Trophoblast cell (in vitro differentiated cells and primary cell): Measurements from ENCODE around the gene PLEKHS1.
"Not testable (repeated sequence)": the region's sequence is repeated elsewhere in the genome, so short reads cannot be mapped to it uniquely, and the experiment has no call there.

ENCODE experiments used
- DNase-seq, 2 donors: peaks; one replicate each; pipeline ENCODE4 v3.0.0-alpha.2; 2016
- H2AFZ ChIP-seq: 2 replicates; pipeline ENCODE4 v1.6.1; 2013; ENCODE audit warnings: low read length, moderate library complexity, mild to moderate bottlenecking; ENCODE audit not compliant: insufficient read depth, poor library complexity
- H2AK5ac ChIP-seq: 2 replicates; pipeline ENCODE4 v1.6.1; 2013; ENCODE audit warnings: mild to moderate bottlenecking, low read length
- H2BK120ac ChIP-seq: 2 replicates; pipeline ENCODE4 v1.6.1; 2013; ENCODE audit warnings: low read length, mild to moderate bottlenecking, moderate library complexity; ENCODE audit not compliant: insufficient read depth, poor library complexity
- H2BK12ac ChIP-seq: 2 replicates; pipeline ENCODE4 v1.6.1; 2013; ENCODE audit warnings: mild to moderate bottlenecking, low read length, moderate library complexity
- H2BK5ac ChIP-seq: 2 replicates; pipeline ENCODE4 v1.6.1; 2013; ENCODE audit warnings: low read length, low read depth, moderate library complexity, mild to moderate bottlenecking; ENCODE audit not compliant: poor library complexity
- H3K14ac ChIP-seq: 2 replicates; pipeline ENCODE4 v1.6.1; 2013; ENCODE audit warnings: mild to moderate bottlenecking, low read length
- H3K18ac ChIP-seq: 2 replicates; pipeline ENCODE4 v1.6.1; 2013; ENCODE audit warnings: mild to moderate bottlenecking, low read length
- H3K23ac ChIP-seq: 2 replicates; pipeline ENCODE4 v1.6.1; 2013; ENCODE audit warnings: low read length
- H3K27ac ChIP-seq: 2 replicates; pipeline ENCODE4 v1.5.1; 2013; ENCODE audit warnings: low read depth, mild to moderate bottlenecking, inconsistent platforms, low read length, moderate library complexity
- H3K27me3 ChIP-seq: 2 replicates; pipeline ENCODE4 v1.6.1; 2013; ENCODE audit warnings: inconsistent platforms, mild to moderate bottlenecking, low read length, moderate library complexity; ENCODE audit not compliant: insufficient read depth
- H3K36me3 ChIP-seq, 2 experiments: 1 replicate in 1 of 2; 2 replicates in 1 of 2; pipeline ENCODE4 v1.6.1; 2013; ENCODE audit warnings: low read length in 2 of 2, mild to moderate bottlenecking in 2 of 2, moderate library complexity in 1 of 2; ENCODE audit not compliant: insufficient read depth in 2 of 2, control insufficient read depth in 1 of 2
- H3K4ac ChIP-seq: 2 replicates; pipeline ENCODE4 v1.6.1; 2013; ENCODE audit warnings: low read depth, mild to moderate bottlenecking, low read length, moderate library complexity
- H3K4me1 ChIP-seq, 2 experiments: 1 replicate in 1 of 2; 2 replicates in 1 of 2; pipeline ENCODE4 v1.6.1; 2013; ENCODE audit warnings: low read length in 2 of 2, mild to moderate bottlenecking in 2 of 2, moderate library complexity in 1 of 2; ENCODE audit not compliant: insufficient read depth in 2 of 2, control insufficient read depth in 1 of 2
- H3K4me2 ChIP-seq: 2 replicates; pipeline ENCODE4 v1.6.1; 2013; ENCODE audit warnings: inconsistent platforms, mild to moderate bottlenecking, low read length, moderate library complexity
- H3K4me3 ChIP-seq: 2 replicates; pipeline ENCODE4 v1.5.1; 2013; ENCODE audit warnings: mild to moderate bottlenecking, low read depth, low read length, inconsistent platforms
- H3K79me1 ChIP-seq: one replicate; pipeline ENCODE4 v1.6.1; 2013; ENCODE audit warnings: low read length
- H3K79me2 ChIP-seq: 2 replicates; pipeline ENCODE4 v1.6.1; 2013; ENCODE audit warnings: low read length, mild to moderate bottlenecking; ENCODE audit not compliant: control insufficient read depth, insufficient read depth, poor library complexity
- H3K9ac ChIP-seq: 2 replicates; pipeline ENCODE4 v1.6.1; 2013; ENCODE audit warnings: mild to moderate bottlenecking, low read length
- H3K9me3 ChIP-seq: 2 replicates; pipeline ENCODE4 v1.6.1; 2013; ENCODE audit warnings: low read depth, mild to moderate bottlenecking, control low read depth, inconsistent platforms, low read length; ENCODE audit not compliant: insufficient read depth
- H4K12ac ChIP-seq: 2 replicates; pipeline ENCODE4 v1.6.1; 2013; ENCODE audit warnings: low read depth, mild to moderate bottlenecking, low read length, moderate library complexity
- H4K8ac ChIP-seq: 2 replicates; pipeline ENCODE4 v1.6.1; 2013; ENCODE audit warnings: low read depth, mild to moderate bottlenecking, low read length, moderate library complexity
- H4K91ac ChIP-seq: one replicate; pipeline ENCODE4 v1.6.1; 2013; ENCODE audit warnings: low read depth, mild to moderate bottlenecking, low read length, moderate library complexity
- whole genome bisulfite sequencing: extraction: QIAGEN DNeasy Blood & Tissue Kit; methylation state at CpG from one replicate; pipeline ENCODE4 v1.1.7; 2013; ENCODE audit warnings: missing lambda C conversion rate; ENCODE audit not compliant: insufficient read length, insufficient coverage; ENCODE audit errors: extremely low coverage; 5-methylcytosine and 5-hydroxymethylcytosine counted together

The PLEKHS1 gene

DNA sequence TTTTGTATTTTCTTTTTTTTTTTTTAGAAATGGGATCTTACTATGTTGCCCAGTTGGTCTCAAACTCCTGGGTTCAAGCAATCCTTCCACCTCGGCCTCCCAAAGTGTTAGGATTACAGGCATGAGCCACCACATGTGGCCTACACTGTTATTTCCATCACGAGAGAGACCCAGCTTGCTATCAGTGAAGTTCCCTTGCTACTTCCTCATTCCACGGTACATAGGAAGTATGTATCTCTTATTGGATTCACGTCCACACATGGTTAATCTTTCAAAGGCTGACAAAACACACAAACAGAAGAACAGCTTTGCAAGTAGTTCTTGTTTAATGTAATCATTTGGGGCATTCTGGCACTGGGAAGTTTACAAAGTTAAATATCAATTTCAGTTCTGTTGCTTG, 51.5 kb downstream of the PLEKHS1 start:
- no peak overlapping the region for H2BK5ac ChIP-seq
- H3K4me2 ChIP-seq: no peak overlapping the region
- H3K79me1 ChIP-seq: no peaks in the 10 kb centered on the region
- H3K79me2 ChIP-seq: no peaks in the 10 kb centered on the region
- H3K9me3 ChIP-seq: no peaks in the 10 kb centered on the region
- no peak overlapping the region for H3K14ac ChIP-seq
- H3K36me3 ChIP-seq: no peaks in the 10 kb centered on the region
- DNase-seq: no peak
- WGBS: no CpG with 5 or more reads among the region's 4 CpGs
- H3K4me3 ChIP-seq: no peak overlapping the region
- no peak overlapping the region for H4K8ac ChIP-seq
- no peak overlapping the region for H3K4ac ChIP-seq
- no peak overlapping the region for H2BK12ac ChIP-seq
- H3K4me1 ChIP-seq: no peaks in the 10 kb centered on the region
- H3K9ac ChIP-seq: no peak overlapping the region
- no peak overlapping the region for H3K18ac ChIP-seq
- H4K12ac ChIP-seq: no peak overlapping the region
- no peak overlapping the region for H2AFZ ChIP-seq
- H3K23ac ChIP-seq: no peak overlapping the region
- no peak overlapping the region for H2BK120ac ChIP-seq
- no peak overlapping the region for H3K27ac ChIP-seq
- H2AK5ac ChIP-seq: no peak overlapping the region
- H4K91ac ChIP-seq: no peak overlapping the region
- H3K27me3 ChIP-seq: no peaks in the 10 kb centered on the region

DNA sequence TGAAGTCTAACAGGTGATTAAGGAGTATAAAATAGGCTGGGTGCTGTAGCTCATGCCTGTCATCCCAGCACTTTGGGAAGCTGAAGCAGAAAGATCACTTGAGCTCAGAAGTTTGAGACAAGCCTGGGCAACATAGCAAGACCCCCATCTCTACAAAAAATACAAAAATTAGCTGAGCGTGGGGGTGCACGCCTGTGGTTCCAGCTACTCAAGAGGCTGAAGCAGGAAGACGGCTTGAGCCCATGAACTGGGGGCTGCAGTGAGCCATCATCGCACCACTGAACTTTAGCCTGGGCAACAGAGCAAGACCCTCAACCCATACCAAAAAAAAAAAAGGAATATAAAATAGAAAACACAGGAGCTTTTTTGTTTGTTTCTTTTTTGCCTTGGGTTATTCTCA, 55.0 kb downstream of the PLEKHS1 start:
- Histone ChIP-seq H2BK12ac (no peak overlapping the region), H3K4me1 (no peaks in the 10 kb centered on the region)
- WGBS: no CpG with 5 or more reads among the region's 4 CpGs

DNA sequence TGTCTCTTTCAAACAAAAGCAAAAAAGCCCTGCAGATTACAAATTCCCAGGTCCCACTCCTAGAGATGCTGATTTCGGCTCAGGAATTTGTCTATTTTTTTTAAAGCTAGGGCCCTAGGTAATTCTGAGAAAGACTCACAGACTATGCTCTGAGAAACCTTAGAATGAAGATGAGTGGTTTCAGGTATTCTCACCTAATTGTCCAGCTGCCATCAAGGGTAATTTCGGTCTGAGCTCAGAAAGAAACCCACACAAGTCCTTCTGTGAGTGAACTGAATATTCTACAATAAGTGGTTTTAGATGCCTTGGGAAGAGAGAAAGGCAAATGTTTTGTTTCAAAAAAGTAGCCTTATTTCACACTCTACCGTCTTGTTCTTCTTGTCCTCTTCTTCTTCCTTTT, 56.7 kb downstream of the PLEKHS1 start:
- no peak overlapping the region for H3K9ac ChIP-seq
- no peak overlapping the region for H3K27ac ChIP-seq
- H3K14ac ChIP-seq: no peak overlapping the region
- no peak overlapping the region for H2BK5ac ChIP-seq
- H3K27me3 ChIP-seq: no peaks in the 10 kb centered on the region
- H4K8ac ChIP-seq: no peak overlapping the region
- H4K12ac ChIP-seq: no peak overlapping the region
- H2AFZ ChIP-seq: no peak overlapping the region
- WGBS: no CpG with 5 or more reads among the region's 3 CpGs
- H3K18ac ChIP-seq: no peak overlapping the region
- no peak overlapping the region for H3K23ac ChIP-seq
- H2AK5ac ChIP-seq: no peak overlapping the region
- no peak overlapping the region for H3K4me3 ChIP-seq
- no peak overlapping the region for H2BK120ac ChIP-seq
- H3K36me3 ChIP-seq: no peaks in the 10 kb centered on the region
- H3K79me2 ChIP-seq: no peaks in the 10 kb centered on the region
- H3K4me1 ChIP-seq: no peaks in the 10 kb centered on the region
- no peak overlapping the region for H3K4ac ChIP-seq
- DNase-seq: no peak
- no peak overlapping the region for H3K4me2 ChIP-seq
- no peaks in the 10 kb centered on the region for H3K79me1 ChIP-seq
- H3K9me3 ChIP-seq: no peaks in the 10 kb centered on the region
- H2BK12ac ChIP-seq: no peak overlapping the region
- H4K91ac ChIP-seq: no peak overlapping the region

More for the DNA sequence above, 55.0 kb downstream of the PLEKHS1 start:
- Histone ChIP-seq H3K79me1 (no peaks in the 10 kb centered on the region), H3K18ac (no peak overlapping the region), H4K8ac (no peak overlapping the region), H2BK5ac (no peak overlapping the region), H3K4me3 (no peak overlapping the region), H3K27me3 (no peaks in the 10 kb centered on the region), H2BK120ac (no peak overlapping the region), H3K9me3 (no peaks in the 10 kb centered on the region), H3K36me3 (no peaks in the 10 kb centered on the region), H2AK5ac (no peak overlapping the region), H3K4me2 (no peak overlapping the region), H4K12ac (no peak overlapping the region), H3K14ac (no peak overlapping the region), H4K91ac (no peak overlapping the region), H3K9ac (no peak overlapping the region), H3K27ac (no peak overlapping the region), H3K4ac (no peak overlapping the region), H2AFZ (no peak overlapping the region), H3K79me2 (no peaks in the 10 kb centered on the region), H3K23ac (no peak overlapping the region)
- no peak for DNase-seq

DNA sequence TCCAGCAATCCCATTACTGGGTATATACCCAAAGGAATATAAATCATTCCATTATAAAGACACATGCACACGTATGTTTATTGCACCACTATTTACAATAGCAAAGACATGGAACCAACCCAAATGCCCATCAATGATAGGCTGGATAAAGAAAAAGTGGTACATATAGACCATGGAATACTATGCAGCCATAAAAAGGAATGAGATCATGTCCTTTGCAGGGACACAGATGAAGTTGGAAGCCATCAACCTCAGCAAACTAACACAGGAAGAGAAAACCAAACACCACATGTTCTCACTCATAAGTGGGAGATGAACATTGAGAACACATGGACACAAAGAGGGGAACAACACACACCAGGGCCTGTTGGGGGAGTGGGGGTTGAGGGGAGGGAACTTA, 63.2 kb downstream of the PLEKHS1 start:
- not testable (repeated sequence) for H3K4me3 ChIP-seq, H2AK5ac ChIP-seq, H3K14ac ChIP-seq, H3K4me1 ChIP-seq, H2AFZ ChIP-seq, H4K8ac ChIP-seq, H3K79me1 ChIP-seq, H3K4me2 ChIP-seq, DNase-seq, H3K79me2 ChIP-seq, H3K23ac ChIP-seq, H2BK5ac ChIP-seq, H3K4ac ChIP-seq, H3K27ac ChIP-seq, H4K12ac ChIP-seq, H3K9me3 ChIP-seq, H3K36me3 ChIP-seq, H3K27me3 ChIP-seq, H4K91ac ChIP-seq, H3K18ac ChIP-seq, H3K9ac ChIP-seq, H2BK120ac ChIP-seq, H2BK12ac ChIP-seq
- no CpG with 5 or more reads among the region's 1 CpG for WGBS
